Thoracic aorta (tissue), 2 donors: ENCODE measurements around the gene HCN1. TPM values are rescaled to one million over a fixed set of nuclear protein-coding genes. Genes with fewer than 3 reads are reported as not detected.

Experiments
- ATAC-seq: fragments of 150-250 bp; one replicate; pipeline ENCODE4 v1.8.0; 2017; ENCODE audit warnings: low read depth; ENCODE audit not compliant: insufficient number of reproducible peaks, low FRiP score
- DNase-seq: peaks from one replicate; pipeline ENCODE4 v3.0.0-alpha.2; 2020; ENCODE audit warnings: low spot score
- H3K27ac ChIP-seq, 2 donors: fragments of 200-600 bp; sonication (generic); 1 replicate in 1 of 2; 2 replicates in 1 of 2; pipeline ENCODE4 v1.5.1; 2016; ENCODE audit warnings: mild to moderate bottlenecking in 2 of 2, moderate library complexity in 2 of 2
- H3K27me3 ChIP-seq: fragments of 200-600 bp; sonication (generic); replicated peaks from 2 replicates; pipeline ENCODE4 v1.6.0; 2016; ENCODE audit warnings: mild to moderate bottlenecking; ENCODE audit not compliant: insufficient read depth
- H3K36me3 ChIP-seq: fragments of 200-600 bp; sonication (generic); one replicate; pipeline ENCODE4 v1.5.1; 2016
- H3K4me1 ChIP-seq, 2 donors: fragments of 200-600 bp; sonication (generic); 1 replicate in 1 of 2; 2 replicates in 1 of 2; pipeline versions ENCODE4 v1.5.1 to v1.6.0; 2016; ENCODE audit warnings: low read depth in 2 of 2, mild to moderate bottlenecking in 1 of 2; ENCODE audit not compliant: control insufficient read depth in 1 of 2
- H3K4me3 ChIP-seq: fragments of 200-600 bp; sonication (generic); 2 replicates; pipeline ENCODE4 v1.5.1; 2016; ENCODE audit warnings: mild to moderate bottlenecking
- H3K9me3 ChIP-seq: fragments of 200-600 bp; sonication (generic); 2 replicates; pipeline ENCODE4 v1.5.1; 2016
- CTCF ChIP-seq: fragments of 200-600 bp; sonication (generic); IDR thresholded peaks from one replicate; pipeline ENCODE4 v1.5.1; 2019; ENCODE audit warnings: antibody characterized with exemption
- total RNA-seq, 2 donors: library from RNA; depleted of rRNA; stranded (reverse); fragments of >200 nt; gene quantifications; one replicate each; pipeline versions ENCODE4 v1.1.0 to v1.2.3, GENCODE V29; 2016

Gene HCN1
- total RNA-seq, 2 donors from 2014 or later: 0.21 TPM; not detected in 1

GRCh38 chr5:45672271-45672670, 23.9 kb downstream of the HCN1 start:
- Histone ChIP-seq H3K27ac (no peak overlapping the region), H3K4me3 (no peak overlapping the region), H3K36me3 (no peaks in the 10 kb centered on the region), H3K4me1 (no peaks in the 10 kb centered on the region), H3K9me3 (no peaks in the 10 kb centered on the region), H3K27me3 (no peaks in the 10 kb centered on the region)
- no peak for ATAC-seq
- no peak for TF ChIP-seq CTCF
- DNase-seq: no peak

- Histone ChIP-seq H3K9me3 (no peaks in the 10 kb centered on the region), H3K4me1 (no peaks in the 10 kb centered on the region), H3K27ac (no peak overlapping the region), H3K4me3 (no peak overlapping the region), H3K27me3 (no peaks in the 10 kb centered on the region), H3K36me3 (no peaks in the 10 kb centered on the region)
- ATAC-seq (no peak), DNase-seq (no peak)
- TF ChIP-seq CTCF: no peak
Observed at GRCh38 chr5:45648744-45649143, 47.4 kb downstream of the HCN1 start.

- H3K4me1 ChIP-seq: no peaks in the 10 kb centered on the region
- no peak for ATAC-seq
- H3K9me3 ChIP-seq: no peaks in the 10 kb centered on the region
- TF ChIP-seq CTCF: no peak
- H3K4me3 ChIP-seq: no peak overlapping the region
- H3K36me3 ChIP-seq: no peaks in the 10 kb centered on the region
- H3K27me3 ChIP-seq: no peaks in the 10 kb centered on the region
- no peak for DNase-seq
- no peak overlapping the region for H3K27ac ChIP-seq
Observed at GRCh38 chr5:45643056-45643455, 53.1 kb downstream of the HCN1 start.

GRCh38 chr5:45642370-45642769, 53.8 kb downstream of the HCN1 start:
- DNase-seq: no peak
- no peaks in the 10 kb centered on the region for H3K9me3 ChIP-seq
- no peak overlapping the region for H3K4me3 ChIP-seq
- TF ChIP-seq CTCF: no peak
- no peaks in the 10 kb centered on the region for H3K36me3 ChIP-seq
- H3K27ac ChIP-seq: no peak overlapping the region
- H3K4me1 ChIP-seq: no peaks in the 10 kb centered on the region
- no peaks in the 10 kb centered on the region for H3K27me3 ChIP-seq
- ATAC-seq: no peak

GRCh38 chr5:45639040-45639439, 57.1 kb downstream of the HCN1 start:
- no peak for DNase-seq
- no peaks in the 10 kb centered on the region for H3K9me3 ChIP-seq

More at GRCh38 chr5:45639040-45639439, 57.1 kb downstream of the HCN1 start:
- no peaks in the 10 kb centered on the region for H3K4me1 ChIP-seq
- no peaks in the 10 kb centered on the region for H3K36me3 ChIP-seq
- H3K27me3 ChIP-seq: no peaks in the 10 kb centered on the region
- no peak overlapping the region for H3K27ac ChIP-seq
- ATAC-seq: no peak
- TF ChIP-seq CTCF: no peak
- no peak overlapping the region for H3K4me3 ChIP-seq
